ENCODE measurements around the gene ANKS1B.

The ANKS1B gene

GRCh38 chr12:98719515-98720504 is 1264.9 kb downstream of the ANKS1B start:
- Histone ChIP-seq H3K4me3 (ENCODE audit: low read length in 2 of 2) (no peak overlapping the region), H3K27me3 (ENCODE audit: control insufficient read depth in 2 of 2, insufficient read depth in 2 of 2, low read length in 2 of 2) (no peaks in the 10 kb centered on the region), H3K27ac (ENCODE audit: low read depth in 2 of 2, low read length in 2 of 2) (no peak overlapping the region), H3K36me3 (ENCODE audit: control insufficient read depth in 2 of 2, insufficient read depth in 2 of 2, low read length in 2 of 2) (peaks cover 22 to 32% of the 10 kb centered on the region in 2 donors), H3K9ac (ENCODE audit: low read depth in 1 of 2, low read length in 2 of 2) (no peak overlapping the region), H3K4me1 (ENCODE audit: control insufficient read depth in 2 of 2, insufficient read depth in 2 of 2, low read length in 2 of 2) (no peaks in the 10 kb centered on the region), H3K9me3 (ENCODE audit: control insufficient read depth in 2 of 2, low read length in 2 of 2) (no peaks in the 10 kb centered on the region)

GRCh38 chr12:98714426-98714825 is 1270.3 kb downstream of the ANKS1B start:
- Histone ChIP-seq H3K27me3 (ENCODE audit: control insufficient read depth in 2 of 2, insufficient read depth in 2 of 2, low read length in 2 of 2) (no peaks in the 10 kb centered on the region), H3K9me3 (ENCODE audit: control insufficient read depth in 2 of 2, low read length in 2 of 2) (no peaks in the 10 kb centered on the region), H3K4me1 (ENCODE audit: control insufficient read depth in 2 of 2, insufficient read depth in 2 of 2, low read length in 2 of 2) (no peaks in the 10 kb centered on the region), H3K27ac (ENCODE audit: low read depth in 2 of 2, low read length in 2 of 2) (no peak overlapping the region), H3K9ac (ENCODE audit: low read depth in 1 of 2, low read length in 2 of 2) (no peak overlapping the region), H3K4me3 (ENCODE audit: low read length in 2 of 2) (no peak overlapping the region), H3K36me3 (ENCODE audit: control insufficient read depth in 2 of 2, insufficient read depth in 2 of 2, low read length in 2 of 2) (peaks cover 44 to 49% of the 10 kb centered on the region in 2 donors)

- no peak overlapping the region for H3K27ac ChIP-seq (ENCODE audit: low read depth in 2 of 2, low read length in 2 of 2)
- no peaks in the 10 kb centered on the region for H3K4me1 ChIP-seq (ENCODE audit: control insufficient read depth in 2 of 2, insufficient read depth in 2 of 2, low read length in 2 of 2)
- H3K9me3 ChIP-seq (ENCODE audit: control insufficient read depth in 2 of 2, low read length in 2 of 2): no peaks in the 10 kb centered on the region
- no peaks in the 10 kb centered on the region for H3K27me3 ChIP-seq (ENCODE audit: control insufficient read depth in 2 of 2, insufficient read depth in 2 of 2, low read length in 2 of 2)
- no peak overlapping the region for H3K4me3 ChIP-seq (ENCODE audit: low read length in 2 of 2)
- H3K9ac ChIP-seq (ENCODE audit: low read depth in 1 of 2, low read length in 2 of 2): no peak overlapping the region
- H3K36me3 ChIP-seq (ENCODE audit: control insufficient read depth in 2 of 2, insufficient read depth in 2 of 2, low read length in 2 of 2): peaks cover 43 to 63% of the 10 kb centered on the region in 2 donors
Measured at GRCh38 chr12:98709022-98709421, 1275.7 kb downstream of the ANKS1B start.

- Histone ChIP-seq H3K9ac (ENCODE audit: low read depth in 1 of 2, low read length in 2 of 2) (no peak overlapping the region), H3K9me3 (ENCODE audit: control insufficient read depth in 2 of 2, low read length in 2 of 2) (no peaks in the 10 kb centered on the region), H3K27ac (ENCODE audit: low read depth in 2 of 2, low read length in 2 of 2) (no peak overlapping the region), H3K4me1 (ENCODE audit: control insufficient read depth in 2 of 2, insufficient read depth in 2 of 2, low read length in 2 of 2) (no peaks in the 10 kb centered on the region), H3K27me3 (ENCODE audit: control insufficient read depth in 2 of 2, insufficient read depth in 2 of 2, low read length in 2 of 2) (no peaks in the 10 kb centered on the region), H3K4me3 (ENCODE audit: low read length in 2 of 2) (no peak overlapping the region), H3K36me3 (ENCODE audit: control insufficient read depth in 2 of 2, insufficient read depth in 2 of 2, low read length in 2 of 2) (peaks cover 6 to 24% of the 10 kb centered on the region in 2 donors)
Measured at GRCh38 chr12:98701166-98701565, 1283.6 kb downstream of the ANKS1B start.

GRCh38 chr12:98699586-98699985 is 1285.2 kb downstream of the ANKS1B start:
- peaks cover 12 to 20% of the 10 kb centered on the region in 2 donors for H3K36me3 ChIP-seq (ENCODE audit: control insufficient read depth in 2 of 2, insufficient read depth in 2 of 2, low read length in 2 of 2)
- H3K4me1 ChIP-seq (ENCODE audit: control insufficient read depth in 2 of 2, insufficient read depth in 2 of 2, low read length in 2 of 2): no peaks in the 10 kb centered on the region
- H3K27me3 ChIP-seq (ENCODE audit: control insufficient read depth in 2 of 2, insufficient read depth in 2 of 2, low read length in 2 of 2): no peaks in the 10 kb centered on the region
- H3K9ac ChIP-seq (ENCODE audit: low read depth in 1 of 2, low read length in 2 of 2): no peak overlapping the region
- no peaks in the 10 kb centered on the region for H3K9me3 ChIP-seq (ENCODE audit: control insufficient read depth in 2 of 2, low read length in 2 of 2)
- H3K27ac ChIP-seq (ENCODE audit: low read depth in 2 of 2, low read length in 2 of 2): no peak overlapping the region
- H3K4me3 ChIP-seq (ENCODE audit: low read length in 2 of 2): no peak overlapping the region

GRCh38 chr12:98698603-98699463 is 1285.9 kb downstream of the ANKS1B start:
- peaks cover 12 to 15% of the 10 kb centered on the region in 2 donors for H3K36me3 ChIP-seq (ENCODE audit: control insufficient read depth in 2 of 2, insufficient read depth in 2 of 2, low read length in 2 of 2)
- H3K27ac ChIP-seq (ENCODE audit: low read depth in 2 of 2, low read length in 2 of 2): no peak overlapping the region
- H3K4me3 ChIP-seq (ENCODE audit: low read length in 2 of 2): no peak overlapping the region
- no peak overlapping the region for H3K9ac ChIP-seq (ENCODE audit: low read depth in 1 of 2, low read length in 2 of 2)
- H3K9me3 ChIP-seq (ENCODE audit: control insufficient read depth in 2 of 2, low read length in 2 of 2): no peaks in the 10 kb centered on the region
- no peaks in the 10 kb centered on the region for H3K27me3 ChIP-seq (ENCODE audit: control insufficient read depth in 2 of 2, insufficient read depth in 2 of 2, low read length in 2 of 2)
- H3K4me1 ChIP-seq (ENCODE audit: control insufficient read depth in 2 of 2, insufficient read depth in 2 of 2, low read length in 2 of 2): no peaks in the 10 kb centered on the region

GRCh38 chr12:98697209-98697608 is 1287.5 kb downstream of the ANKS1B start:
- H3K9me3 ChIP-seq (ENCODE audit: control insufficient read depth in 2 of 2, low read length in 2 of 2): no peaks in the 10 kb centered on the region
- no peaks in the 10 kb centered on the region for H3K27me3 ChIP-seq (ENCODE audit: control insufficient read depth in 2 of 2, insufficient read depth in 2 of 2, low read length in 2 of 2)
- no peak overlapping the region for H3K9ac ChIP-seq (ENCODE audit: low read depth in 1 of 2, low read length in 2 of 2)
- no peaks in the 10 kb centered on the region for H3K4me1 ChIP-seq (ENCODE audit: control insufficient read depth in 2 of 2, insufficient read depth in 2 of 2, low read length in 2 of 2)
- no peak overlapping the region for H3K27ac ChIP-seq (ENCODE audit: low read depth in 2 of 2, low read length in 2 of 2)
- H3K36me3 ChIP-seq (ENCODE audit: control insufficient read depth in 2 of 2, insufficient read depth in 2 of 2, low read length in 2 of 2): peaks cover 12 to 16% of the 10 kb centered on the region in 2 donors
- no peak overlapping the region for H3K4me3 ChIP-seq (ENCODE audit: low read length in 2 of 2)

GRCh38 chr12:98696036-98696646 is 1288.6 kb downstream of the ANKS1B start:
- Histone ChIP-seq H3K27me3 (ENCODE audit: control insufficient read depth in 2 of 2, insufficient read depth in 2 of 2, low read length in 2 of 2) (no peaks in the 10 kb centered on the region), H3K4me3 (ENCODE audit: low read length in 2 of 2) (no peak overlapping the region), H3K27ac (ENCODE audit: low read depth in 2 of 2, low read length in 2 of 2) (no peak overlapping the region), H3K9me3 (ENCODE audit: control insufficient read depth in 2 of 2, low read length in 2 of 2) (no peaks in the 10 kb centered on the region), H3K9ac (ENCODE audit: low read depth in 1 of 2, low read length in 2 of 2) (no peak overlapping the region), H3K4me1 (ENCODE audit: control insufficient read depth in 2 of 2, insufficient read depth in 2 of 2, low read length in 2 of 2) (no peaks in the 10 kb centered on the region), H3K36me3 (ENCODE audit: control insufficient read depth in 2 of 2, insufficient read depth in 2 of 2, low read length in 2 of 2) (peaks cover 15 to 19% of the 10 kb centered on the region in 2 donors)

GRCh38 chr12:98691351-98691750 is 1293.4 kb downstream of the ANKS1B start:
- H3K36me3 ChIP-seq (ENCODE audit: control insufficient read depth in 2 of 2, insufficient read depth in 2 of 2, low read length in 2 of 2): peaks cover 15 to 42% of the 10 kb centered on the region in 2 donors
- H3K9ac ChIP-seq (ENCODE audit: low read depth in 1 of 2, low read length in 2 of 2): no peak overlapping the region
- no peaks in the 10 kb centered on the region for H3K4me1 ChIP-seq (ENCODE audit: control insufficient read depth in 2 of 2, insufficient read depth in 2 of 2, low read length in 2 of 2)
- H3K9me3 ChIP-seq (ENCODE audit: control insufficient read depth in 2 of 2, low read length in 2 of 2): no peaks in the 10 kb centered on the region
- no peak overlapping the region for H3K27ac ChIP-seq (ENCODE audit: low read depth in 2 of 2, low read length in 2 of 2)
- no peaks in the 10 kb centered on the region for H3K27me3 ChIP-seq (ENCODE audit: control insufficient read depth in 2 of 2, insufficient read depth in 2 of 2, low read length in 2 of 2)
- no peak overlapping the region for H3K4me3 ChIP-seq (ENCODE audit: low read length in 2 of 2)

Data from mucosa of rectum (tissue), 2 donors.